A673 (cell line): ENCODE results near the gene KLHL34. TPM values are rescaled to one million over a fixed set of nuclear protein-coding genes. Genes with fewer than 3 reads are reported as not detected.

Experiments
- Bru-seq: library from RNA; stranded (reverse); fragments of 400-500 nt; gene quantifications from one replicate; lab custom pipeline; 2021; lab: Mats Ljungman, UMichigan
- BruChase-seq, 2 experiments: library from RNA; stranded (reverse); fragments of 400-500 nt; gene quantifications; one replicate each; lab custom pipeline; 2021; lab: Mats Ljungman, UMichigan
- BruUV-seq: library from RNA; stranded (reverse); fragments of 400-500 nt; replicated peaks from 2 replicates; lab custom pipeline; 2021; lab: Mats Ljungman, UMichigan
- CTCF ChIA-PET: fragments of 300-600 bp; sonication (Branson Sonifier 250); formaldehyde crosslinking; loops from one replicate; lab custom pipeline; 2022; ENCODE audit warnings: antibody characterized with exemption; lab: Charles Lee
- POLR2A ChIA-PET: fragments of 300-600 bp; sonication (Branson Sonifier 250); formaldehyde crosslinking; loops from one replicate; lab custom pipeline; 2022; ENCODE audit warnings: antibody characterized with exemption; ENCODE audit not compliant: low non-redundant PET; lab: Charles Lee
- DNase-seq: peaks from one replicate; pipeline ENCODE4 v3.0.0-alpha.2; 2015; ENCODE audit warnings: low spot score
- H3K27ac ChIP-seq: fragments of 200-600 bp; sonication (generic); 2 replicates; pipeline ENCODE4 v1.5.1; 2016; ENCODE audit warnings: mixed run types, low read depth, mild to moderate bottlenecking, mixed read lengths, antibody characterized with exemption, low read length; ENCODE audit not compliant: poor library complexity, severe bottlenecking
- H3K27me3 ChIP-seq: fragments of 200-600 bp; sonication (generic); replicated peaks from 2 replicates; pipeline ENCODE4 v1.6.1; 2017; ENCODE audit warnings: mixed run types, low read depth, mild to moderate bottlenecking, mixed read lengths, antibody characterized with exemption, low read length; ENCODE audit not compliant: insufficient read depth, poor library complexity
- H3K36me3 ChIP-seq: fragments of 200-600 bp; sonication (generic); 2 replicates; pipeline ENCODE4 v1.6.1; 2016; ENCODE audit warnings: mixed run types, mild to moderate bottlenecking, mixed read lengths, antibody characterized with exemption, low read length; ENCODE audit not compliant: insufficient read depth, poor library complexity, severe bottlenecking
- H3K4me1 ChIP-seq: fragments of 200-600 bp; sonication (generic); 2 replicates; pipeline ENCODE4 v1.6.1; 2017; ENCODE audit warnings: mixed run types, mild to moderate bottlenecking, mixed read lengths, antibody characterized with exemption, low read length; ENCODE audit not compliant: insufficient read depth, poor library complexity, severe bottlenecking
- H3K4me3 ChIP-seq: fragments of 200-600 bp; sonication (generic); 2 replicates; pipeline ENCODE4 v1.5.1; 2016; ENCODE audit warnings: low read depth, mixed run types, mild to moderate bottlenecking, mixed read lengths, low read length; ENCODE audit not compliant: poor library complexity, severe bottlenecking
- H3K9me3 ChIP-seq: fragments of 200-600 bp; sonication (generic); 2 replicates; pipeline ENCODE4 v1.6.1; 2016; ENCODE audit warnings: mixed run types, low read depth, mild to moderate bottlenecking, mixed read lengths, antibody characterized with exemption, low read length; ENCODE audit not compliant: poor library complexity, severe bottlenecking
- CTCF ChIP-seq: fragments of 300-800, 200-600 bp; sonication (generic); conservative IDR thresholded peaks from 2 replicates; pipeline ENCODE4 v1.5.1; 2017; ENCODE audit warnings: low read depth, mild to moderate bottlenecking, antibody characterized with exemption, low read length, moderate library complexity, mixed read lengths
- EZH2 ChIP-seq: fragments of 200-600 bp; sonication (generic); IDR thresholded peaks from 2 replicates; pipeline ENCODE4 v1.6.1; 2017; ENCODE audit warnings: borderline replicate concordance, low read depth, mild to moderate bottlenecking, mixed read lengths, antibody characterized with exemption, low read length; ENCODE audit not compliant: poor library complexity, severe bottlenecking
- intact Hi-C: fragments of 100-400 bp; cut with micrococcal nuclease; formaldehyde crosslinking; loops from one replicate; pipeline ENCODE4 v1.10.0; 2022; ENCODE audit not compliant: unreplicated experiment
- long read RNA-seq: library from polyadenylated mRNA; stranded (forward); transcript quantifications from one replicate; pipeline ENCODE4 v2.0.0, GENCODE V29; 2022
- total RNA-seq: library from RNA; stranded (reverse); gene quantifications from 2 replicates; pipeline ENCODE4 v1.2.3, GENCODE V29; 2021

Gene KLHL34
- total RNA-seq (not detected in 2 replicates), Bru-seq, nascent RNA (not detected), BruChase-seq, experiment 1, labeled RNA remaining after a 2-hour chase (not detected), BruChase-seq, experiment 2, labeled RNA remaining after a 6-hour chase (not detected)
- long read RNA-seq, result 0 reads

GRCh38 chrX:21658152-21658737 lies at the start of gene KLHL34:
Gene KLHL34, minus strand, starts transcription at chrX:21658330. Its CDS starts 542 bp downstream, at chrX:21657788.
- no peaks in the 10 kb centered on the region for H3K36me3 ChIP-seq
- no peak for TF ChIP-seq CTCF
- TF ChIP-seq EZH2, result no peak
- H3K9me3 ChIP-seq, result no peaks in the 10 kb centered on the region
- no TSS peak for BruUV-seq
- H3K27ac ChIP-seq, result no peak within 1 kb of the TSS
- H3K4me3 ChIP-seq, result no peak within 1 kb of the TSS
- no peaks in the 10 kb centered on the region for H3K4me1 ChIP-seq
- no peak for DNase-seq
- intact Hi-C loops, result no loop called here
- no peaks in the 10 kb centered on the region for H3K27me3 ChIP-seq
- ChIA-PET POLR2A (no interaction called here), CTCF (no interaction called here)

- no peaks in the 10 kb centered on the region for H3K4me1 ChIP-seq
- H3K27ac ChIP-seq, result no peak overlapping the region
- H3K36me3 ChIP-seq, result no peaks in the 10 kb centered on the region
- H3K27me3 ChIP-seq, result no peaks in the 10 kb centered on the region
- ChIA-PET POLR2A (no interaction called here), CTCF (no interaction called here)
- BruUV-seq, result no TSS peak
- H3K4me3 ChIP-seq, result no peak overlapping the region
- TF ChIP-seq CTCF (no peak), EZH2 (no peak)
- intact Hi-C loops, result no loop called here
- H3K9me3 ChIP-seq, result no peaks in the 10 kb centered on the region
- DNase-seq, result no peak
Measured at GRCh38 chrX:21705225-21705624, 47.1 kb upstream of the KLHL34 start.

- no peak overlapping the region for H3K27ac ChIP-seq
- no peak overlapping the region for H3K4me3 ChIP-seq
- intact Hi-C loops, result no loop called here
- no peaks in the 10 kb centered on the region for H3K9me3 ChIP-seq
- ChIA-PET POLR2A (no interaction called here), CTCF (no interaction called here)
- H3K4me1 ChIP-seq, result no peaks in the 10 kb centered on the region
- BruUV-seq, result no TSS peak
- no peaks in the 10 kb centered on the region for H3K27me3 ChIP-seq
- TF ChIP-seq CTCF (no peak), EZH2 (no peak)
- no peak for DNase-seq
- no peaks in the 10 kb centered on the region for H3K36me3 ChIP-seq
Measured at GRCh38 chrX:21702725-21703124, 44.6 kb upstream of the KLHL34 start.
